IMR-90 (cell line): ENCODE results near the gene MOCS2. TPM values are rescaled to one million over a fixed set of nuclear protein-coding genes. Genes with fewer than 3 reads are reported as not detected.

ENCODE experiments used
- ATAC-seq: fragments of 200-7000 bp; cut with Tn5 transposase; 2 replicates; pipeline ENCODE4 v1.9.1; 2020; ENCODE audit warnings: low read depth, mild to moderate bottlenecking, moderate library complexity
- BruUV-seq: library from RNA; stranded (reverse); fragments of 400-500 nt; replicated peaks from 2 replicates; lab custom pipeline; 2021; lab: Mats Ljungman, UMichigan
- CTCF ChIA-PET: fragments of 300-600 bp; formaldehyde crosslinking; extraction: SDS; loops from one replicate; lab custom pipeline; 2021; ENCODE audit warnings: antibody characterized with exemption; lab: Yijun Ruan, JAX
- POLR2A ChIA-PET: fragments of 300-600 bp; sonication (Branson Sonifier 250); formaldehyde crosslinking; loops from one replicate; lab custom pipeline; 2022; ENCODE audit warnings: antibody characterized with exemption; ENCODE audit not compliant: unreplicated experiment; lab: Charles Lee
- DNase-seq: peaks from one replicate; pipeline ENCODE4 v3.0.0; 2013
- H2AFZ ChIP-seq: replicated peaks from 2 replicates; pipeline ENCODE3; 2013; ENCODE audit warnings: low read length, mild to moderate bottlenecking; ENCODE audit not compliant: poor library complexity
- H2AK5ac ChIP-seq: 2 replicates; pipeline ENCODE4 v1.6.1; 2013; ENCODE audit warnings: low read depth, low read length, inconsistent platforms
- H2AK9ac ChIP-seq: replicated peaks from 2 replicates; pipeline ENCODE3; 2013; ENCODE audit warnings: mild to moderate bottlenecking, low read depth, low read length, moderate library complexity; ENCODE audit not compliant: poor library complexity
- H2BK120ac ChIP-seq: 2 replicates; pipeline ENCODE4 v1.6.1; 2013; ENCODE audit warnings: low read depth, low read length, inconsistent platforms
- H2BK15ac ChIP-seq: 3 replicates; pipeline ENCODE4 v1.6.1; 2013; ENCODE audit warnings: low read depth, low read length, inconsistent platforms
- H2BK20ac ChIP-seq: 2 replicates; pipeline ENCODE4 v1.6.1; 2013; ENCODE audit warnings: low read depth, mild to moderate bottlenecking, inconsistent platforms, low read length, moderate library complexity
- H2BK5ac ChIP-seq: 2 replicates; pipeline ENCODE4 v1.6.1; 2013; ENCODE audit warnings: mild to moderate bottlenecking, low read depth, low read length, inconsistent platforms; ENCODE audit not compliant: poor library complexity, severe bottlenecking
- H3K14ac ChIP-seq: replicated peaks from 2 replicates; pipeline ENCODE4 v1.6.1; 2013; ENCODE audit warnings: low read depth, low read length, inconsistent platforms
- H3K18ac ChIP-seq: 2 replicates; pipeline ENCODE4 v1.6.1; 2013; ENCODE audit warnings: low read depth, low read length, control low read depth
- H3K23ac ChIP-seq: 2 replicates; pipeline ENCODE4 v1.6.1; 2013; ENCODE audit warnings: low read depth, low read length, inconsistent platforms
- H3K27ac ChIP-seq: 2 replicates; pipeline ENCODE4 v1.5.1; 2013; ENCODE audit warnings: mild to moderate bottlenecking, control low read depth, low read length; ENCODE audit not compliant: insufficient read depth
- H3K27me3 ChIP-seq: 2 replicates; pipeline ENCODE4 v1.6.1; 2013; ENCODE audit warnings: low read length; ENCODE audit not compliant: control insufficient read depth, insufficient read depth
- H3K36me3 ChIP-seq: 2 replicates; pipeline ENCODE4 v1.6.1; 2013; ENCODE audit warnings: low read length, mixed read lengths; ENCODE audit not compliant: control insufficient read depth, insufficient read depth
- H3K4ac ChIP-seq: 2 replicates; pipeline ENCODE4 v1.6.1; 2013; ENCODE audit warnings: low read depth, low read length, inconsistent platforms
- H3K4me1 ChIP-seq: 2 replicates; pipeline ENCODE4 v1.6.1; 2013; ENCODE audit warnings: low read length, mixed read lengths; ENCODE audit not compliant: control insufficient read depth, insufficient read depth
- H3K4me2 ChIP-seq: 2 replicates; pipeline ENCODE4 v1.6.1; 2013; ENCODE audit warnings: low read depth, mild to moderate bottlenecking, control low read depth, low read length, moderate library complexity
- H3K4me3 ChIP-seq: 2 replicates; pipeline ENCODE4 v1.5.1; 2013; ENCODE audit warnings: low read depth, mild to moderate bottlenecking, control low read depth, low read length, moderate library complexity; ENCODE audit not compliant: insufficient read depth
- H3K56ac ChIP-seq: 2 replicates; pipeline ENCODE4 v1.6.1; 2013; ENCODE audit warnings: low read length, inconsistent platforms; ENCODE audit not compliant: insufficient read depth; ENCODE audit errors: extremely low read depth
- H3K79me1 ChIP-seq, 2 experiments: 2 replicates each; pipeline ENCODE4 v1.6.1; 2013; ENCODE audit warnings: low read length in 2 of 2, inconsistent platforms in 1 of 2, low read depth in 1 of 2
- H3K9ac ChIP-seq: 2 replicates; pipeline ENCODE4 v1.6.1; 2013; ENCODE audit warnings: low read depth, low read length, control low read depth
- H3K9me1 ChIP-seq: 2 replicates; pipeline ENCODE4 v1.6.1; 2013; ENCODE audit warnings: low read length, inconsistent platforms; ENCODE audit not compliant: insufficient read depth
- H3K9me3 ChIP-seq: 2 replicates; pipeline ENCODE4 v1.6.1; 2013; ENCODE audit warnings: low read length; ENCODE audit not compliant: control insufficient read depth, insufficient read depth
- H4K20me1 ChIP-seq: 2 replicates; pipeline ENCODE4 v1.6.1; 2013; ENCODE audit warnings: low read length, inconsistent platforms; ENCODE audit not compliant: insufficient read depth
- H4K5ac ChIP-seq: 2 replicates; pipeline ENCODE4 v1.6.1; 2013; ENCODE audit warnings: mild to moderate bottlenecking, low read depth, low read length, control low read depth
- H4K8ac ChIP-seq, 2 experiments: 2 replicates each; pipeline ENCODE4 v1.6.1; 2013; ENCODE audit warnings: low read depth in 2 of 2, low read length in 2 of 2, control low read depth in 1 of 2, inconsistent platforms in 1 of 2
- H4K91ac ChIP-seq: 2 replicates; pipeline ENCODE4 v1.6.1; 2013; ENCODE audit warnings: low read depth, low read length, inconsistent platforms; ENCODE audit not compliant: insufficient read depth
- MAZ ChIP-seq: IDR thresholded peaks from 2 replicates; pipeline ENCODE4 v1.6.1; 2012; ENCODE audit warnings: low read depth, mild to moderate bottlenecking, low read length, improper control_type of control experiment, moderate library complexity, borderline replicate concordance
- WGBS, 2 experiments: methylation state at CpG; one replicate each; pipeline versions ENCODE4 v1.1.5 to v1.1.7; 2013; ENCODE audit warnings: missing lambda C conversion rate in 2 of 2; ENCODE audit not compliant: insufficient read length in 1 of 2; ENCODE audit errors: extremely low coverage in 2 of 2; 5-methylcytosine and 5-hydroxymethylcytosine counted together
- dilution Hi-C: fragments of 300-500 bp; cut with HindIII; formaldehyde crosslinking; loops from one replicate; pipeline ENCODE4 v1.14.3; 2018; ENCODE audit warnings: low sequenced_read_pairs; ENCODE audit not compliant: unreplicated experiment
- in situ Hi-C: fragments of 300-500 bp; cut with MboI; formaldehyde crosslinking; loops from 3 replicates; pipeline ENCODE4 v1.14.3; 2019; ENCODE audit warnings: low sequenced_read_pairs, inconsistent platforms, mixed read lengths
- intact Hi-C: fragments of 100-400 bp; cut with micrococcal nuclease; formaldehyde crosslinking; loops from 2 replicates; pipeline ENCODE4 v1.10.0; 2022
- polyA plus RNA-seq, 3 experiments: library from polyadenylated mRNA; depleted of rRNA; stranded (reverse); fragments of >200 nt; gene quantifications; 2 replicates each; pipeline ENCODE4 v1.2.3, GENCODE V29; 2012; ENCODE audit warnings: low replicate concordance in 1 of 3
- total RNA-seq: library from RNA; depleted of rRNA; stranded (reverse); fragments of >200 nt; gene quantifications from 2 replicates; pipeline ENCODE4 v1.2.3, GENCODE V29; 2012
- TF ChIP-seq, protein P1 (sequence below): conservative IDR thresholded peaks from 2 replicates; pipeline ENCODE4 v1.5.1; 2012; ENCODE audit warnings: mild to moderate bottlenecking, low read depth, low read length, improper control_type of control experiment

Gene MOCS2
- total and polyA plus RNA-seq, 2 of the 4 experiments (the other 2 are of a cell fraction) = 36.4 to 40.0 TPM

- no peaks in the 10 kb centered on the region for H3K9me3 ChIP-seq
- H3K9me1 ChIP-seq = 0 out of 2 replicates have a peak, but pooled peaks cover 4% of the 10 kb centered on the region
- no peak overlapping the region for H4K5ac ChIP-seq
- H2AK5ac ChIP-seq = no peak overlapping the region
- 93% methylated on average over 3 of the region's 4 CpGs; no CpG with 5 or more reads in 1 of the 2 experiments for WGBS, 2 experiments
- no peak overlapping the region for H4K8ac ChIP-seq
- no peak overlapping the region for H3K56ac ChIP-seq
- POLR2A ChIA-PET = no interaction called here
- DNase-seq = no peak
- no peak overlapping the region for H4K91ac ChIP-seq
- H3K23ac ChIP-seq = no peak overlapping the region
- intact Hi-C loops = no loop called here
- H3K27ac ChIP-seq = no peak overlapping the region
- H3K79me1 ChIP-seq = peaks cover 9 to 27% of the 10 kb centered on the region in 2 experiments; a peak in 3 of 4 replicates
- no peak overlapping the region for H2BK15ac ChIP-seq
- H2BK20ac ChIP-seq = no peak overlapping the region
- ATAC-seq = no peak
- no peak overlapping the region for H3K18ac ChIP-seq
- H3K4me2 ChIP-seq = no peak overlapping the region
- no TSS peak for BruUV-seq
- peaks cover 27% of the 10 kb centered on the region for H3K36me3 ChIP-seq
- no peak overlapping the region for H2AK9ac ChIP-seq
- no peak overlapping the region for H2BK5ac ChIP-seq
- H3K27me3 ChIP-seq = no peaks in the 10 kb centered on the region
- dilution Hi-C loops = loop anchor here (25.0 kb wide), 1 partner anchor 91 kb away; no protein-coding TSS in a partner anchor
- H4K20me1 ChIP-seq = no peaks in the 10 kb centered on the region
- H3K4me3 ChIP-seq = no peak overlapping the region
- no peak overlapping the region for H3K9ac ChIP-seq
- no peak for TF ChIP-seq MAZ
- TF ChIP-seq, protein P1, sequence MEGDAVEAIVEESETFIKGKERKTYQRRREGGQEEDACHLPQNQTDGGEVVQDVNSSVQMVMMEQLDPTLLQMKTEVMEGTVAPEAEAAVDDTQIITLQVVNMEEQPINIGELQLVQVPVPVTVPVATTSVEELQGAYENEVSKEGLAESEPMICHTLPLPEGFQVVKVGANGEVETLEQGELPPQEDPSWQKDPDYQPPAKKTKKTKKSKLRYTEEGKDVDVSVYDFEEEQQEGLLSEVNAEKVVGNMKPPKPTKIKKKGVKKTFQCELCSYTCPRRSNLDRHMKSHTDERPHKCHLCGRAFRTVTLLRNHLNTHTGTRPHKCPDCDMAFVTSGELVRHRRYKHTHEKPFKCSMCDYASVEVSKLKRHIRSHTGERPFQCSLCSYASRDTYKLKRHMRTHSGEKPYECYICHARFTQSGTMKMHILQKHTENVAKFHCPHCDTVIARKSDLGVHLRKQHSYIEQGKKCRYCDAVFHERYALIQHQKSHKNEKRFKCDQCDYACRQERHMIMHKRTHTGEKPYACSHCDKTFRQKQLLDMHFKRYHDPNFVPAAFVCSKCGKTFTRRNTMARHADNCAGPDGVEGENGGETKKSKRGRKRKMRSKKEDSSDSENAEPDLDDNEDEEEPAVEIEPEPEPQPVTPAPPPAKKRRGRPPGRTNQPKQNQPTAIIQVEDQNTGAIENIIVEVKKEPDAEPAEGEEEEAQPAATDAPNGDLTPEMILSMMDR = no peak
- H2BK120ac ChIP-seq = no peak overlapping the region
- H2AFZ ChIP-seq = no peak overlapping the region
- CTCF ChIA-PET = no interaction called here
- H3K4ac ChIP-seq = no peak overlapping the region
- H3K4me1 ChIP-seq = no peaks in the 10 kb centered on the region
- in situ Hi-C loops = no loop called here
- H3K14ac ChIP-seq = no peak overlapping the region
Measured at GRCh38 chr5:53053364-53053763, 56.2 kb downstream of the MOCS2 start.
